GM23338 (cell line): ENCODE data around the gene WFDC12. TPM values are rescaled to one million over a fixed set of nuclear protein-coding genes. Genes with fewer than 3 reads are reported as not detected.

Source experiments
- ATAC-seq: fragments of 200-7000 bp; cut with Tn5 transposase; 3 replicates; pipeline ENCODE4 v1.9.1; 2020
- DNase-seq: peaks from one replicate; pipeline ENCODE4 v3.0.0-alpha.2; 2015; ENCODE audit warnings: low spot score
- H2AFZ ChIP-seq: fragments of 200-600 bp; sonication (generic); 2 replicates; pipeline ENCODE4 v1.8.0; 2016; ENCODE audit warnings: antibody characterized with exemption, mild to moderate bottlenecking, moderate library complexity
- H3F3A ChIP-seq: fragments of 200-600 bp; sonication (generic); replicated peaks from 2 replicates; pipeline ENCODE4 v1.8.0; 2017; ENCODE audit warnings: antibody characterized with exemption, mixed run types, low read depth
- H3K27ac ChIP-seq: fragments of 200-600 bp; sonication (generic); 2 replicates; pipeline ENCODE4 v1.6.1; 2016; ENCODE audit warnings: low read depth
- H3K27me3 ChIP-seq: fragments of 200-600 bp; sonication (generic); 2 replicates; pipeline ENCODE4 v1.8.0; 2016; ENCODE audit warnings: mild to moderate bottlenecking, mixed run types, moderate library complexity; ENCODE audit not compliant: insufficient read depth
- H3K36me3 ChIP-seq: fragments of 200-600 bp; sonication (generic); 2 replicates; pipeline ENCODE4 v1.8.0; 2016; ENCODE audit warnings: mild to moderate bottlenecking; ENCODE audit not compliant: insufficient read depth
- H3K4me1 ChIP-seq: fragments of 200-600 bp; sonication (generic); 2 replicates; pipeline ENCODE4 v1.8.0; 2016; ENCODE audit warnings: mild to moderate bottlenecking, moderate library complexity; ENCODE audit not compliant: insufficient read depth
- H3K4me2 ChIP-seq: fragments of 200-600 bp; sonication (generic); 2 replicates; pipeline ENCODE4 v1.7.1; 2017; ENCODE audit warnings: mixed run types
- H3K4me3 ChIP-seq: fragments of 200-600 bp; sonication (generic); 2 replicates; pipeline ENCODE4 v1.6.1; 2016; ENCODE audit warnings: mixed run types
- H3K79me2 ChIP-seq: fragments of 200-600 bp; sonication (generic); replicated peaks from 2 replicates; pipeline ENCODE4 v1.8.0; 2017; ENCODE audit warnings: mild to moderate bottlenecking; ENCODE audit not compliant: insufficient read depth
- H3K9me2 ChIP-seq: fragments of 200-600 bp; sonication (generic); 2 replicates; pipeline ENCODE4 v1.8.0; 2017; ENCODE audit not compliant: insufficient read depth
- H4K20me1 ChIP-seq: fragments of 200-600 bp; sonication (generic); replicated peaks from 2 replicates; pipeline ENCODE4 v1.8.0; 2017; ENCODE audit warnings: mild to moderate bottlenecking; ENCODE audit not compliant: insufficient read depth
- H3K27ac Mint-ChIP-seq: 2 replicates; pipeline ENCODE4 v1.8.0; 2020; ENCODE audit warnings: inconsistent platforms, mild to moderate bottlenecking, moderate library complexity, mixed read lengths
- H3K27me3 Mint-ChIP-seq: 3 replicates; pipeline ENCODE4 v1.8.0; 2022; ENCODE audit warnings: low read depth, mild to moderate bottlenecking, moderate library complexity, mixed read lengths, inconsistent platforms; ENCODE audit not compliant: insufficient read depth, poor library complexity
- H3K36me3 Mint-ChIP-seq: 3 replicates; pipeline ENCODE4 v1.8.0; 2021; ENCODE audit warnings: low read depth, mild to moderate bottlenecking, inconsistent platforms, moderate library complexity, mixed read lengths
- H3K4me1 Mint-ChIP-seq: 3 replicates; pipeline ENCODE4 v1.8.0; 2020; ENCODE audit warnings: mild to moderate bottlenecking, inconsistent platforms, mixed read lengths
- H3K4me3 Mint-ChIP-seq: 3 replicates; pipeline ENCODE4 v1.8.0; 2021; ENCODE audit warnings: moderate library complexity, mild to moderate bottlenecking, inconsistent platforms, mixed read lengths
- H3K9me3 Mint-ChIP-seq: 3 replicates; pipeline ENCODE4 v1.8.0; 2020; ENCODE audit warnings: moderate library complexity, mild to moderate bottlenecking, inconsistent platforms, mixed read lengths
- CREB1 ChIP-seq: fragments of 250-450 bp; sonication (Bioruptor Pico); IDR thresholded peaks from 2 replicates; pipeline ENCODE4 v1.5.0; 2020; ENCODE audit warnings: low read depth, mild to moderate bottlenecking, moderate library complexity
- EZH2 ChIP-seq: fragments of 200-600 bp; sonication (generic); IDR thresholded peaks from one replicate; pipeline ENCODE4 v1.8.0; 2017; ENCODE audit warnings: antibody characterized with exemption, mild to moderate bottlenecking, low read depth; ENCODE audit not compliant: unreplicated experiment
- EZH2phosphoT487 ChIP-seq: fragments of 200-600 bp; sonication (generic); IDR thresholded peaks from one replicate; pipeline ENCODE4 v1.8.1; 2018; ENCODE audit warnings: antibody characterized with exemption; ENCODE audit not compliant: unreplicated experiment
- JUNB ChIP-seq: IDR thresholded peaks from one replicate; pipeline ENCODE4 v1.6.1; 2016; ENCODE audit warnings: antibody characterized with exemption; ENCODE audit not compliant: unreplicated experiment
- NANOG ChIP-seq: IDR thresholded peaks from 2 replicates; pipeline ENCODE4 v1.6.1; 2016; ENCODE audit warnings: antibody characterized with exemption, borderline replicate concordance
- POLR2AphosphoS5 ChIP-seq: IDR thresholded peaks from 2 replicates; pipeline ENCODE4 v1.6.1; 2016; ENCODE audit warnings: antibody characterized with exemption, low read depth
- STAT1 ChIP-seq: IDR thresholded peaks from one replicate; pipeline ENCODE4 v1.6.1; 2016; ENCODE audit warnings: antibody characterized with exemption; ENCODE audit not compliant: unreplicated experiment
- ZNF114 ChIP-seq: fragments of 250-450 bp; sonication (Bioruptor Pico); IDR thresholded peaks from 2 replicates; pipeline ENCODE4 v1.5.0; 2020; ENCODE audit warnings: mild to moderate bottlenecking, moderate library complexity
- ZNF331 ChIP-seq: fragments of 250-450 bp; sonication (Bioruptor Pico); IDR thresholded peaks from 2 replicates; pipeline ENCODE4 v1.5.0; 2020; ENCODE audit warnings: low read depth, mild to moderate bottlenecking, moderate library complexity
- polyA plus RNA-seq: library from polyadenylated mRNA; unstranded; fragments of >200 nt; fragmentation: Nextera tagmentation; extraction: Ambion mirVana; gene quantifications from 2 replicates; pipeline ENCODE4 v1.2.1, GENCODE V29; 2016
- total RNA-seq: library from RNA; depleted of rRNA; stranded (reverse); fragments of >200 nt; shearing (Covaris generic); gene quantifications from 2 replicates; pipeline ENCODE4 v1.2.3, GENCODE V29; 2014
- TF ChIP-seq, protein P1 (sequence below): IDR thresholded peaks from 2 replicates; pipeline ENCODE4 v1.6.1; 2016; ENCODE audit warnings: antibody characterized with exemption
- TF ChIP-seq, protein P2 (sequence below), 2 experiments: fragments of 200-600 bp in 1 of 2; sonication (generic) in 1 of 2; conservative IDR thresholded peaks; 2 replicates each; pipeline versions ENCODE4 v1.5.1 to v1.6.1; 2016 to 2017; ENCODE audit warnings: antibody characterized with exemption in 2 of 2, low read depth in 2 of 2, mild to moderate bottlenecking in 2 of 2, moderate library complexity in 1 of 2
- TF ChIP-seq, protein P3 (sequence below): fragments of 250-450 bp; sonication (Bioruptor Pico); IDR thresholded peaks from 2 replicates; pipeline ENCODE4 v1.5.0; 2020; ENCODE audit warnings: mild to moderate bottlenecking, moderate library complexity
- TF ChIP-seq, protein P4 (sequence below): IDR thresholded peaks from one replicate; pipeline ENCODE4 v1.6.1; 2018; ENCODE audit warnings: antibody characterized with exemption; ENCODE audit not compliant: unreplicated experiment

The WFDC12 gene
- total and polyA plus RNA-seq, 2 experiments from 2014 or later, result not detected

DNA sequence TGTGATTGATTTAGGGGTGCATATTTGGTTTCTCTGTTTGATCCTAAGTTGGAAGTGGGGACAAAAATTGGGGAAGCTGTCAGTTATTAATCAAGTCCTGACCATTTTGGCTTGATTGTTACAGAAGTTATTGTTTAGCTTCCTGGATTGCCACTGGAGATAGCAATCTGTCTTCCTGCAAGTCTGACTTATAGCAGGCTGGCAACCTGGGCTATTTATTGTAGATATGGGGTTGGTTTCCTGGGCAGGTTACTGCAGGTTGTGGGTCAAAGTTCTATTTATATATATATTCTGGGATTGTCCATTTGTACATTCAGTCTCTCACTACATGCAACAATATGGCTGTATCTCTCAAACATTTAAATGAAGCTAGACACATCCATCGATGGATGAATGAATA lies 41.1 kb downstream of the WFDC12 start:
- H3K4me1 Mint-ChIP-seq, result peaks cover 8% of the 10 kb centered on the region
- H3K27ac Mint-ChIP-seq, result no peak overlapping the region
- ATAC-seq (no peak), DNase-seq (no peak)
- no peak overlapping the region for H3K4me3 ChIP-seq
- no peaks in the 10 kb centered on the region for H3K27me3 ChIP-seq
- no peaks in the 10 kb centered on the region; the same call in 1 of the 2 replicates for H3K9me2 ChIP-seq
- peaks cover 37% of the 10 kb centered on the region for H3K36me3 Mint-ChIP-seq
- H4K20me1 ChIP-seq, result no peaks in the 10 kb centered on the region
- H3F3A ChIP-seq, result no peaks in the 10 kb centered on the region
- H3K27me3 Mint-ChIP-seq, result peaks cover 2% of the 10 kb centered on the region
- H3K4me1 ChIP-seq, result peaks cover 3% of the 10 kb centered on the region; the same call in 1 of the 2 replicates
- H3K9me3 Mint-ChIP-seq, result peaks cover 8% of the 10 kb centered on the region; the same call in 2 of the 3 replicates
- no peaks in the 10 kb centered on the region for H3K79me2 ChIP-seq
- H3K4me3 Mint-ChIP-seq, result no peak overlapping the region
- no peak overlapping the region for H2AFZ ChIP-seq
- H3K36me3 ChIP-seq, result no peaks in the 10 kb centered on the region; the same call in none of the 2 replicates
- no peak for TF ChIP-seq NANOG
- TF ChIP-seq, protein P1, sequence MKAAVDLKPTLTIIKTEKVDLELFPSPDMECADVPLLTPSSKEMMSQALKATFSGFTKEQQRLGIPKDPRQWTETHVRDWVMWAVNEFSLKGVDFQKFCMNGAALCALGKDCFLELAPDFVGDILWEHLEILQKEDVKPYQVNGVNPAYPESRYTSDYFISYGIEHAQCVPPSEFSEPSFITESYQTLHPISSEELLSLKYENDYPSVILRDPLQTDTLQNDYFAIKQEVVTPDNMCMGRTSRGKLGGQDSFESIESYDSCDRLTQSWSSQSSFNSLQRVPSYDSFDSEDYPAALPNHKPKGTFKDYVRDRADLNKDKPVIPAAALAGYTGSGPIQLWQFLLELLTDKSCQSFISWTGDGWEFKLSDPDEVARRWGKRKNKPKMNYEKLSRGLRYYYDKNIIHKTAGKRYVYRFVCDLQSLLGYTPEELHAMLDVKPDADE, result no peak
- TF ChIP-seq JUNB, result no peak
- no peak for TF ChIP-seq EZH2
- TF ChIP-seq ZNF114 (CRISPR knock-in tag), result no peak
- no peak for TF ChIP-seq POLR2AphosphoS5
- TF ChIP-seq STAT1, result no peak
- no peak for TF ChIP-seq ZNF331
- TF ChIP-seq, protein P2, sequence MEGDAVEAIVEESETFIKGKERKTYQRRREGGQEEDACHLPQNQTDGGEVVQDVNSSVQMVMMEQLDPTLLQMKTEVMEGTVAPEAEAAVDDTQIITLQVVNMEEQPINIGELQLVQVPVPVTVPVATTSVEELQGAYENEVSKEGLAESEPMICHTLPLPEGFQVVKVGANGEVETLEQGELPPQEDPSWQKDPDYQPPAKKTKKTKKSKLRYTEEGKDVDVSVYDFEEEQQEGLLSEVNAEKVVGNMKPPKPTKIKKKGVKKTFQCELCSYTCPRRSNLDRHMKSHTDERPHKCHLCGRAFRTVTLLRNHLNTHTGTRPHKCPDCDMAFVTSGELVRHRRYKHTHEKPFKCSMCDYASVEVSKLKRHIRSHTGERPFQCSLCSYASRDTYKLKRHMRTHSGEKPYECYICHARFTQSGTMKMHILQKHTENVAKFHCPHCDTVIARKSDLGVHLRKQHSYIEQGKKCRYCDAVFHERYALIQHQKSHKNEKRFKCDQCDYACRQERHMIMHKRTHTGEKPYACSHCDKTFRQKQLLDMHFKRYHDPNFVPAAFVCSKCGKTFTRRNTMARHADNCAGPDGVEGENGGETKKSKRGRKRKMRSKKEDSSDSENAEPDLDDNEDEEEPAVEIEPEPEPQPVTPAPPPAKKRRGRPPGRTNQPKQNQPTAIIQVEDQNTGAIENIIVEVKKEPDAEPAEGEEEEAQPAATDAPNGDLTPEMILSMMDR (conservative IDR thresholded peaks at IDR 0.05; ENCODE audit: low read depth in 2 of 2), result no peak
- no peak for TF ChIP-seq EZH2phosphoT487
- TF ChIP-seq, protein P3, sequence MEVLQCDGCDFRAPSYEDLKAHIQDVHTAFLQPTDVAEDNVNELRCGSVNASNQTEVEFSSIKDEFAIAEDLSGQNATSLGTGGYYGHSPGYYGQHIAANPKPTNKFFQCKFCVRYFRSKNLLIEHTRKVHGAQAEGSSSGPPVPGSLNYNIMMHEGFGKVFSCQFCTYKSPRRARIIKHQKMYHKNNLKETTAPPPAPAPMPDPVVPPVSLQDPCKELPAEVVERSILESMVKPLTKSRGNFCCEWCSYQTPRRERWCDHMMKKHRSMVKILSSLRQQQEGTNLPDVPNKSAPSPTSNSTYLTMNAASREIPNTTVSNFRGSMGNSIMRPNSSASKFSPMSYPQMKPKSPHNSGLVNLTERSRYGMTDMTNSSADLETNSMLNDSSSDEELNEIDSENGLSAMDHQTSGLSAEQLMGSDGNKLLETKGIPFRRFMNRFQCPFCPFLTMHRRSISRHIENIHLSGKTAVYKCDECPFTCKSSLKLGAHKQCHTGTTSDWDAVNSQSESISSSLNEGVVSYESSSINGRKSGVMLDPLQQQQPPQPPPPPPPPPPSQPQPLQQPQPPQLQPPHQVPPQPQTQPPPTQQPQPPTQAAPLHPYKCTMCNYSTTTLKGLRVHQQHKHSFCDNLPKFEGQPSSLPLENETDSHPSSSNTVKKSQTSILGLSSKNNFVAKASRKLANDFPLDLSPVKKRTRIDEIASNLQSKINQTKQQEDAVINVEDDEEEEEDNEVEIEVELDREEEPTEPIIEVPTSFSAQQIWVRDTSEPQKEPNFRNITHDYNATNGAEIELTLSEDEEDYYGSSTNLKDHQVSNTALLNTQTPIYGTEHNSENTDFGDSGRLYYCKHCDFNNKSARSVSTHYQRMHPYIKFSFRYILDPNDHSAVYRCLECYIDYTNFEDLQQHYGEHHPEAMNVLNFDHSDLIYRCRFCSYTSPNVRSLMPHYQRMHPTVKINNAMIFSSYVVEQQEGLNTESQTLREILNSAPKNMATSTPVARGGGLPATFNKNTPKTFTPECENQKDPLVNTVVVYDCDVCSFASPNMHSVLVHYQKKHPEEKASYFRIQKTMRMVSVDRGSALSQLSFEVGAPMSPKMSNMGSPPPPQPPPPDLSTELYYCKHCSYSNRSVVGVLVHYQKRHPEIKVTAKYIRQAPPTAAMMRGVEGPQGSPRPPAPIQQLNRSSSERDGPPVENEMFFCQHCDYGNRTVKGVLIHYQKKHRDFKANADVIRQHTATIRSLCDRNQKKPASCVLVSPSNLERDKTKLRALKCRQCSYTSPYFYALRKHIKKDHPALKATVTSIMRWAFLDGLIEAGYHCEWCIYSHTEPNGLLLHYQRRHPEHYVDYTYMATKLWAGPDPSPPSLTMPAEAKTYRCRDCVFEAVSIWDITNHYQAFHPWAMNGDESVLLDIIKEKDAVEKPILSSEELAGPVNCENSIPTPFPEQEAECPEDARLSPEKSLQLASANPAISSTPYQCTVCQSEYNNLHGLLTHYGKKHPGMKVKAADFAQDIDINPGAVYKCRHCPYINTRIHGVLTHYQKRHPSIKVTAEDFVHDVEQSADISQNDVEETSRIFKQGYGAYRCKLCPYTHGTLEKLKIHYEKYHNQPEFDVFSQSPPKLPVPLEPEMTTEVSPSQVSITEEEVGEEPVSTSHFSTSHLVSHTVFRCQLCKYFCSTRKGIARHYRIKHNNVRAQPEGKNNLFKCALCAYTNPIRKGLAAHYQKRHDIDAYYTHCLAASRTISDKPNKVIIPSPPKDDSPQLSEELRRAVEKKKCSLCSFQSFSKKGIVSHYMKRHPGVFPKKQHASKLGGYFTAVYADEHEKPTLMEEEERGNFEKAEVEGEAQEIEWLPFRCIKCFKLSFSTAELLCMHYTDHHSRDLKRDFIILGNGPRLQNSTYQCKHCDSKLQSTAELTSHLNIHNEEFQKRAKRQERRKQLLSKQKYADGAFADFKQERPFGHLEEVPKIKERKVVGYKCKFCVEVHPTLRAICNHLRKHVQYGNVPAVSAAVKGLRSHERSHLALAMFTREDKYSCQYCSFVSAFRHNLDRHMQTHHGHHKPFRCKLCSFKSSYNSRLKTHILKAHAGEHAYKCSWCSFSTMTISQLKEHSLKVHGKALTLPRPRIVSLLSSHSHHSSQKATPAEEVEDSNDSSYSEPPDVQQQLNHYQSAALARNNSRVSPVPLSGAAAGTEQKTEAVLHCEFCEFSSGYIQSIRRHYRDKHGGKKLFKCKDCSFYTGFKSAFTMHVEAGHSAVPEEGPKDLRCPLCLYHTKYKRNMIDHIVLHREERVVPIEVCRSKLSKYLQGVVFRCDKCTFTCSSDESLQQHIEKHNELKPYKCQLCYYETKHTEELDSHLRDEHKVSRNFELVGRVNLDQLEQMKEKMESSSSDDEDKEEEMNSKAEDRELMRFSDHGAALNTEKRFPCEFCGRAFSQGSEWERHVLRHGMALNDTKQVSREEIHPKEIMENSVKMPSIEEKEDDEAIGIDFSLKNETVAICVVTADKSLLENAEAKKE, result no peak
- TF ChIP-seq, protein P4, sequence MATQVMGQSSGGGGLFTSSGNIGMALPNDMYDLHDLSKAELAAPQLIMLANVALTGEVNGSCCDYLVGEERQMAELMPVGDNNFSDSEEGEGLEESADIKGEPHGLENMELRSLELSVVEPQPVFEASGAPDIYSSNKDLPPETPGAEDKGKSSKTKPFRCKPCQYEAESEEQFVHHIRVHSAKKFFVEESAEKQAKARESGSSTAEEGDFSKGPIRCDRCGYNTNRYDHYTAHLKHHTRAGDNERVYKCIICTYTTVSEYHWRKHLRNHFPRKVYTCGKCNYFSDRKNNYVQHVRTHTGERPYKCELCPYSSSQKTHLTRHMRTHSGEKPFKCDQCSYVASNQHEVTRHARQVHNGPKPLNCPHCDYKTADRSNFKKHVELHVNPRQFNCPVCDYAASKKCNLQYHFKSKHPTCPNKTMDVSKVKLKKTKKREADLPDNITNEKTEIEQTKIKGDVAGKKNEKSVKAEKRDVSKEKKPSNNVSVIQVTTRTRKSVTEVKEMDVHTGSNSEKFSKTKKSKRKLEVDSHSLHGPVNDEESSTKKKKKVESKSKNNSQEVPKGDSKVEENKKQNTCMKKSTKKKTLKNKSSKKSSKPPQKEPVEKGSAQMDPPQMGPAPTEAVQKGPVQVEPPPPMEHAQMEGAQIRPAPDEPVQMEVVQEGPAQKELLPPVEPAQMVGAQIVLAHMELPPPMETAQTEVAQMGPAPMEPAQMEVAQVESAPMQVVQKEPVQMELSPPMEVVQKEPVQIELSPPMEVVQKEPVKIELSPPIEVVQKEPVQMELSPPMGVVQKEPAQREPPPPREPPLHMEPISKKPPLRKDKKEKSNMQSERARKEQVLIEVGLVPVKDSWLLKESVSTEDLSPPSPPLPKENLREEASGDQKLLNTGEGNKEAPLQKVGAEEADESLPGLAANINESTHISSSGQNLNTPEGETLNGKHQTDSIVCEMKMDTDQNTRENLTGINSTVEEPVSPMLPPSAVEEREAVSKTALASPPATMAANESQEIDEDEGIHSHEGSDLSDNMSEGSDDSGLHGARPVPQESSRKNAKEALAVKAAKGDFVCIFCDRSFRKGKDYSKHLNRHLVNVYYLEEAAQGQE, result no peak
- TF ChIP-seq CREB1, result no peak
- no peak overlapping the region for H3K27ac ChIP-seq
- no peak overlapping the region for H3K4me2 ChIP-seq
